ENCODE measurements around the gene AMBRA1. TPM values are rescaled to one million over a fixed set of nuclear protein-coding genes. Genes with fewer than 3 reads are reported as not detected.

The AMBRA1 gene
- total RNA-seq, 1 donor from 2014 or later: 11.3 TPM

GRCh38 chr11:46541593-46542371 lies 52.0 kb downstream of the AMBRA1 start:
- FAIRE-seq (no peak), DNase-seq (ENCODE audit: low read depth) (no peak)
- peaks cover 23% of the 10 kb centered on the region for H3K36me3 ChIP-seq (ENCODE audit: control insufficient read depth, insufficient read depth, low read length)
- TF ChIP-seq CTCF (IDR thresholded peaks at IDR 0.05; ENCODE audit: insufficient read depth, low read length, severe bottlenecking): no peak
- no peak overlapping the region for H3K4me3 ChIP-seq (ENCODE audit: low read depth, low read length)
- no peaks in the 10 kb centered on the region for H3K27me3 ChIP-seq (ENCODE audit: control insufficient read depth, insufficient read depth, low read length)

GRCh38 chr11:46540807-46541206 lies 53.0 kb downstream of the AMBRA1 start:
- H3K27me3 ChIP-seq (ENCODE audit: control insufficient read depth, insufficient read depth, low read length): no peaks in the 10 kb centered on the region
- H3K36me3 ChIP-seq (ENCODE audit: control insufficient read depth, insufficient read depth, low read length): peaks cover 23% of the 10 kb centered on the region
- TF ChIP-seq CTCF (IDR thresholded peaks at IDR 0.05; ENCODE audit: insufficient read depth, low read length, severe bottlenecking): no peak
- H3K4me3 ChIP-seq (ENCODE audit: low read depth, low read length): no peak overlapping the region
- FAIRE-seq (no peak), DNase-seq (ENCODE audit: low read depth) (no peak)

GRCh38 chr11:46537537-46538295 lies 56.1 kb downstream of the AMBRA1 start:
- no peak for FAIRE-seq
- TF ChIP-seq CTCF (IDR thresholded peaks at IDR 0.05; ENCODE audit: insufficient read depth, low read length, severe bottlenecking): peak; percentile 90
- peak; percentile 66 for DNase-seq (ENCODE audit: low read depth)

GRCh38 chr11:46537121-46537520 lies 56.7 kb downstream of the AMBRA1 start:
- FAIRE-seq: no peak

More at GRCh38 chr11:46537537-46538295, 56.1 kb downstream of the AMBRA1 start:
- Histone ChIP-seq H3K4me3 (ENCODE audit: low read depth, low read length) (no peak overlapping the region), H3K36me3 (ENCODE audit: control insufficient read depth, insufficient read depth, low read length) (peaks cover 10% of the 10 kb centered on the region), H3K27me3 (ENCODE audit: control insufficient read depth, insufficient read depth, low read length) (no peaks in the 10 kb centered on the region)

GRCh38 chr11:46535688-46536087 lies 58.1 kb downstream of the AMBRA1 start:
- no peak for TF ChIP-seq CTCF (IDR thresholded peaks at IDR 0.05; ENCODE audit: insufficient read depth, low read length, severe bottlenecking)
- FAIRE-seq (no peak), DNase-seq (ENCODE audit: low read depth) (no peak)
- Histone ChIP-seq H3K36me3 (ENCODE audit: control insufficient read depth, insufficient read depth, low read length) (no peaks in the 10 kb centered on the region), H3K4me3 (ENCODE audit: low read depth, low read length) (no peak overlapping the region), H3K27me3 (ENCODE audit: control insufficient read depth, insufficient read depth, low read length) (no peaks in the 10 kb centered on the region)

More at GRCh38 chr11:46537121-46537520, 56.7 kb downstream of the AMBRA1 start:
- no peak for DNase-seq (ENCODE audit: low read depth)
- no peak for TF ChIP-seq CTCF (IDR thresholded peaks at IDR 0.05; ENCODE audit: insufficient read depth, low read length, severe bottlenecking)
- no peaks in the 10 kb centered on the region for H3K27me3 ChIP-seq (ENCODE audit: control insufficient read depth, insufficient read depth, low read length)
- peaks cover 4% of the 10 kb centered on the region for H3K36me3 ChIP-seq (ENCODE audit: control insufficient read depth, insufficient read depth, low read length)
- no peak overlapping the region for H3K4me3 ChIP-seq (ENCODE audit: low read depth, low read length)
